AG08395 (cell line): ENCODE results near the gene ADAMTS13.

Experiments
- DNase-seq: peaks from one replicate; pipeline ENCODE4 v3.0.0; 2012; ENCODE audit warnings: mixed read lengths, low spot score

Gene ADAMTS13

GRCh38 chr9:133472277-133472645 is 50.1 kb downstream of the ADAMTS13 start:
- no peak for DNase-seq

GRCh38 chr9:133472753-133473378 is 50.7 kb downstream of the ADAMTS13 start:
- DNase-seq, result no peak

GRCh38 chr9:133473743-133474142 is 51.6 kb downstream of the ADAMTS13 start:
- no peak for DNase-seq

GRCh38 chr9:133474215-133474614 is 52.0 kb downstream of the ADAMTS13 start:
- DNase-seq, result no peak

GRCh38 chr9:133474853-133475252 is 52.7 kb downstream of the ADAMTS13 start:
- no peak for DNase-seq

- no peak for DNase-seq
These were observed 53.3 kb downstream of the ADAMTS13 start for GRCh38 chr9:133475292-133476012.

- no peak for DNase-seq
These were observed 54.1 kb downstream of the ADAMTS13 start for GRCh38 chr9:133476036-133476931.

- no peak for DNase-seq
These were observed 54.8 kb downstream of the ADAMTS13 start for GRCh38 chr9:133476941-133477340.

GRCh38 chr9:133477461-133477860 is 55.3 kb downstream of the ADAMTS13 start:
- no peak for DNase-seq

- peak; percentile 46 for DNase-seq
These were observed 56.1 kb downstream of the ADAMTS13 start for GRCh38 chr9:133477992-133478850.

GRCh38 chr9:133478851-133479711 is 56.9 kb downstream of the ADAMTS13 start, which contains the start of gene SLC2A6:
Gene SLC2A6 (minus strand): TSS chr9:133479099. CDS start chr9:133479059, 40 bp downstream.
- DNase-seq, result peak; percentile 96

- DNase-seq, result no peak
These were observed 61.4 kb downstream of the ADAMTS13 start for GRCh38 chr9:133483611-133484010.

GRCh38 chr9:133484671-133485437 is 62.7 kb downstream of the ADAMTS13 start:
- DNase-seq, result no peak

GRCh38 chr9:133485531-133486260 is 63.5 kb downstream of the ADAMTS13 start:
- no peak for DNase-seq

- no peak for DNase-seq
These were observed 65.2 kb downstream of the ADAMTS13 start for GRCh38 chr9:133487331-133487725.

GRCh38 chr9:133488686-133489252 is 66.6 kb downstream of the ADAMTS13 start:
- DNase-seq, result no peak

GRCh38 chr9:133489253-133490190 is 67.4 kb downstream of the ADAMTS13 start:
- DNase-seq, result no peak

GRCh38 chr9:133490201-133490681 is 68.1 kb downstream of the ADAMTS13 start:
- DNase-seq, result peak; percentile 9
